H1 (cell line): ENCODE results near the gene CDC42SE2. TPM values are rescaled to one million over a fixed set of nuclear protein-coding genes. Genes with fewer than 3 reads are reported as not detected.
"Not testable (repeated sequence)": the region's sequence is repeated elsewhere in the genome, so short reads cannot be mapped to it uniquely, and the experiment has no call there.

Source experiments
- CTCF ChIA-PET: fragments of 300-600 bp; sonication (Branson Sonifier 250); formaldehyde crosslinking; loops from one replicate; lab custom pipeline; 2021; ENCODE audit not compliant: partially characterized antibody; lab: Charles Lee
- POLR2A ChIA-PET: fragments of 300-600 bp; sonication (Branson Sonifier 250); formaldehyde crosslinking; loops from one replicate; lab custom pipeline; 2021; ENCODE audit warnings: inconsistent platforms; ENCODE audit not compliant: partially characterized antibody; lab: Charles Lee
- DNase-seq, 2 experiments: peaks; one replicate each; pipeline versions ENCODE4 v3.0.0 to v3.0.0-alpha.2; 2010 to 2022; ENCODE audit warnings: low spot score in 2 of 2, low read depth in 1 of 2, mixed read lengths in 1 of 2
- FAIRE-seq: peaks from 2 replicates; lab custom pipeline; 2011; peaks lifted over from hg19 to GRCh38; lab: Jason Lieb, UNC
- H2AFZ ChIP-seq: 2 replicates; pipeline ENCODE4 v1.8.1; 2012; ENCODE audit warnings: low read length, inconsistent platforms
- H2AK5ac ChIP-seq: 2 replicates; pipeline ENCODE4 v1.6.1; 2013; ENCODE audit warnings: low read depth, low read length
- H2BK120ac ChIP-seq: replicated peaks from 2 replicates; pipeline ENCODE3; 2013; ENCODE audit warnings: low read depth, low read length, inconsistent platforms
- H2BK12ac ChIP-seq: 2 replicates; pipeline ENCODE4 v1.6.1; 2013; ENCODE audit warnings: low read depth, low read length
- H2BK15ac ChIP-seq: 2 replicates; pipeline ENCODE4 v1.6.1; 2013; ENCODE audit warnings: low read length
- H2BK20ac ChIP-seq: 2 replicates; pipeline ENCODE4 v1.6.1; 2013; ENCODE audit warnings: low read length
- H2BK5ac ChIP-seq: 2 replicates; pipeline ENCODE4 v1.6.1; 2013; ENCODE audit warnings: low read depth, low read length
- H3K14ac ChIP-seq: 2 replicates; pipeline ENCODE4 v1.6.1; 2013; ENCODE audit warnings: inconsistent platforms; ENCODE audit not compliant: insufficient read length
- H3K18ac ChIP-seq: 2 replicates; pipeline ENCODE4 v1.6.1; 2013; ENCODE audit warnings: low read length; ENCODE audit errors: extremely low read depth
- H3K23ac ChIP-seq: 2 replicates; pipeline ENCODE4 v1.6.1; 2013; ENCODE audit warnings: inconsistent platforms; ENCODE audit not compliant: insufficient read length
- H3K23me2 ChIP-seq: 2 replicates; pipeline ENCODE4 v1.6.1; 2013; ENCODE audit warnings: low read depth, low read length
- H3K27ac ChIP-seq: 2 replicates; pipeline ENCODE4 v1.6.1; 2011; ENCODE audit warnings: low read depth, low read length, inconsistent platforms
- H3K27me3 ChIP-seq, 4 experiments: replicated peaks in 1 of 4; 1 replicate in 1 of 4; 2 replicates in 3 of 4; pipeline versions ENCODE4 v1.6.1 to v1.8.1; 2011 to 2013; ENCODE audit warnings: low read length in 3 of 4, mild to moderate bottlenecking in 3 of 4, inconsistent platforms in 2 of 4, mixed read lengths in 2 of 4, moderate library complexity in 1 of 4; ENCODE audit not compliant: control insufficient read depth in 3 of 4, insufficient read depth in 3 of 4; ENCODE audit errors: extremely low read depth in 1 of 4
- H3K36me3 ChIP-seq, 4 experiments: 2 replicates each; pipeline versions ENCODE4 v1.6.1 to v1.8.1; 2011 to 2013; ENCODE audit warnings: mild to moderate bottlenecking in 4 of 4, low read length in 3 of 4, moderate library complexity in 2 of 4, control low read depth in 1 of 4, inconsistent platforms in 1 of 4; ENCODE audit not compliant: insufficient read depth in 4 of 4, control insufficient read depth in 2 of 4
- H3K4ac ChIP-seq: replicated peaks from 2 replicates; pipeline ENCODE3; 2013; ENCODE audit warnings: low read length, low read depth, mixed read lengths, inconsistent platforms; ENCODE audit not compliant: insufficient read length
- H3K4me1 ChIP-seq, 4 experiments: replicated peaks in 1 of 4; 1 replicate in 1 of 4; 2 replicates in 3 of 4; pipeline versions ENCODE4 v1.6.1 to v1.8.1; 2011 to 2013; ENCODE audit warnings: low read length in 3 of 4, inconsistent platforms in 2 of 4, mixed read lengths in 1 of 4; ENCODE audit not compliant: insufficient read depth in 4 of 4, control insufficient read depth in 3 of 4
- H3K4me2 ChIP-seq, 2 experiments: 2 replicates each; pipeline versions ENCODE4 v1.6.1 to v1.8.1; 2011 to 2013; ENCODE audit warnings: low read depth in 2 of 2, low read length in 2 of 2, control low read depth in 1 of 2, inconsistent platforms in 1 of 2, mild to moderate bottlenecking in 1 of 2; ENCODE audit not compliant: insufficient read depth in 1 of 2
- H3K4me3 ChIP-seq, 4 experiments: fragments of 200-600, 300-600 bp in 1 of 4; sonication (generic), shearing (Covaris generic), sonication (Bioruptor Twin) in 1 of 4; 2 replicates each; pipeline versions ENCODE4 v1.5.1 to v1.8.1; 2011 to 2016; ENCODE audit warnings: low read length in 4 of 4, low read depth in 3 of 4, control low read depth in 2 of 4, inconsistent platforms in 2 of 4, mild to moderate bottlenecking in 2 of 4, mixed read lengths in 1 of 4, moderate library complexity in 1 of 4; ENCODE audit not compliant: insufficient read depth in 2 of 4; ENCODE audit errors: extremely low read depth in 1 of 4
- H3K56ac ChIP-seq: replicated peaks from 2 replicates; pipeline ENCODE3; 2013; ENCODE audit warnings: low read depth, mild to moderate bottlenecking, mixed read lengths, low read length, inconsistent platforms; ENCODE audit not compliant: insufficient read length
- H3K79me1 ChIP-seq: 2 replicates; pipeline ENCODE4 v1.6.1; 2013; ENCODE audit warnings: low read depth, low read length, control low read depth
- H3K79me2 ChIP-seq, 2 experiments: 2 replicates each; pipeline versions ENCODE4 v1.6.1 to v1.8.1; 2012 to 2013; ENCODE audit warnings: low read length in 2 of 2, mild to moderate bottlenecking in 2 of 2, inconsistent platforms in 1 of 2; ENCODE audit not compliant: insufficient read depth in 2 of 2, control insufficient read depth in 1 of 2
- H3K9ac ChIP-seq, 4 experiments: replicated peaks in 1 of 4; 1 replicate in 1 of 4; 2 replicates in 3 of 4; pipeline versions ENCODE4 v1.6.1 to v1.8.1; 2011 to 2013; ENCODE audit warnings: low read depth in 3 of 4, low read length in 3 of 4, control low read depth in 2 of 4, mild to moderate bottlenecking in 2 of 4, moderate library complexity in 2 of 4, inconsistent platforms in 1 of 4; ENCODE audit errors: extremely low read depth in 1 of 4
- H3K9me3 ChIP-seq, 2 experiments: 2 replicates each; pipeline versions ENCODE4 v1.6.1 to v1.8.1; 2012 to 2013; ENCODE audit warnings: mild to moderate bottlenecking in 2 of 2, moderate library complexity in 2 of 2, control low read depth in 1 of 2, inconsistent platforms in 1 of 2, low read depth in 1 of 2, low read length in 1 of 2, mixed read lengths in 1 of 2; ENCODE audit not compliant: insufficient read depth in 2 of 2
- H4K20me1 ChIP-seq, 2 experiments: replicated peaks in 1 of 2; 2 replicates each; pipeline versions ENCODE3 to v1.8.1; 2011 to 2013; ENCODE audit warnings: inconsistent platforms in 2 of 2, low read length in 2 of 2, mild to moderate bottlenecking in 1 of 2; ENCODE audit not compliant: insufficient read depth in 2 of 2, control insufficient read depth in 1 of 2
- H4K5ac ChIP-seq: 2 replicates; pipeline ENCODE4 v1.6.1; 2013; ENCODE audit warnings: low read length, low read depth, mixed read lengths, inconsistent platforms; ENCODE audit not compliant: insufficient read length
- H4K8ac ChIP-seq: 2 replicates; pipeline ENCODE4 v1.8.0; 2013; ENCODE audit warnings: mild to moderate bottlenecking, moderate library complexity, low read length, inconsistent platforms; ENCODE audit not compliant: insufficient read depth; ENCODE audit errors: extremely low read depth
- H4K91ac ChIP-seq: replicated peaks from 2 replicates; pipeline ENCODE3; 2013; ENCODE audit warnings: low read length, mixed read lengths, inconsistent platforms; ENCODE audit not compliant: insufficient read length
- WGBS, 2 experiments: shearing (Covaris generic) in 1 of 2; methylation state at CpG; one replicate each; pipeline versions ENCODE4 v1.1.6 to v1.1.7; 2013 to 2015; ENCODE audit warnings: low lambda C conversion rate in 2 of 2, mixed read lengths in 2 of 2, inconsistent platforms in 1 of 2, low coverage in 1 of 2, missing lambda C conversion rate in 1 of 2; ENCODE audit not compliant: insufficient replicate concordance in 2 of 2, insufficient coverage in 1 of 2, insufficient read length in 1 of 2; ENCODE audit errors: extremely low coverage in 1 of 2, missing lambda C conversion rate in 1 of 2; 5-methylcytosine and 5-hydroxymethylcytosine counted together
- polyA plus RNA-seq, 7 experiments: library from polyadenylated mRNA; depleted of rRNA in 3 of 7; stranded (reverse) in 5 of 7; unstranded in 2 of 7; fragments of >200 nt in 5 of 7; fragments of 200-250 nt in 2 of 7; gene quantifications; 1 replicate in 5 of 7; 2 replicates in 1 of 7; 4 replicates in 1 of 7; pipeline versions ENCODE4 v1.2.1 to v1.2.3, GENCODE V29; 2011 to 2013; ENCODE audit warnings: missing spikeins in 2 of 7, mixed read lengths in 2 of 7
- total RNA-seq: library from RNA; stranded (reverse); fragmentation: NEBNext Ultra II Directional; extraction: Animal tissue kit (Norgen Biotek cat#: 25700); gene quantifications from 2 replicates; pipeline ENCODE4 v1.2.1, GENCODE V29; 2021

The CDC42SE2 gene
- total and polyA plus RNA-seq, 2 of the 8 experiments (the other 6 are each of a cell fraction or from before 2014, with no cell fraction given) = 16.7 to 30.8 TPM

DNA sequence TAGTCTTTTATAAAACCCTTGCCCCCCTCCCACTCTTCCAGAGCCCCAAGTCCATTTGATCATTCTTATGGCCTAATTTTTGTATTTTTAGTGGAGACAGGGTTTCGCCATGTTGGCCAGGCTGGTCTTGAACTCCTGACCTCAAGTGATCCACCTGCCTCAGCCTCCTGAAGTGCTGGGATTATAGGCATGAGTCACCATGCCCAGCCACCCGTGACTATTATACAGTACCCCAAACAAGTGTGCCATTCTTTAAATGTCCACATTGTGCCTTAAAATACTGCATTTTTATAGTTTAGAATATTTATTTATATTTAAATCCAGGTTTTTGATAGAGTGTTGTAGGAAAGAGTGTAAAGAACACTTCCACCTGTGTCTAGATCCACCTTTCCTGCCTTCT is 116.4 kb downstream of the CDC42SE2 start:
- H3K9ac ChIP-seq, H3K23ac ChIP-seq, DNase-seq, H3K4me1 ChIP-seq, H2BK12ac ChIP-seq, H4K91ac ChIP-seq, H3K56ac ChIP-seq, H3K79me2 ChIP-seq, POLR2A ChIA-PET, H2BK120ac ChIP-seq, H3K4ac ChIP-seq, H2AK5ac ChIP-seq, H4K5ac ChIP-seq, FAIRE-seq, H3K14ac ChIP-seq, H3K27me3 ChIP-seq, H3K4me3 ChIP-seq, H3K9me3 ChIP-seq, H3K79me1 ChIP-seq, H2BK15ac ChIP-seq, H3K4me2 ChIP-seq, H3K27ac ChIP-seq, H4K20me1 ChIP-seq, H2BK20ac ChIP-seq, H2AFZ ChIP-seq, H3K36me3 ChIP-seq, H3K23me2 ChIP-seq, H3K18ac ChIP-seq, H4K8ac ChIP-seq, H2BK5ac ChIP-seq: not testable (repeated sequence)
- 86% methylated on average over 2 of the region's 2 CpGs; no CpG with 5 or more reads in 1 of the 2 experiments for WGBS, 2 experiments
- CTCF ChIA-PET = interaction anchor here (0.7 kb wide), 1 partner anchor 110 kb away, joined by 3 read pairs; no protein-coding TSS in a partner anchor
